Measurements from ENCODE around the gene PCGF6. TPM values are rescaled to one million over a fixed set of nuclear protein-coding genes. Genes with fewer than 3 reads are reported as not detected.

The PCGF6 gene
- polyA plus RNA-seq, 1 of the 3 experiments (the other 2 are of a cell fraction) = 5.1 TPM

GRCh38 chr10:103287992-103288391, 62.9 kb downstream of the PCGF6 start:
- Histone ChIP-seq H4K20me1 (ENCODE audit: insufficient read depth) (no peaks in the 10 kb centered on the region), H3K4me3 (ENCODE audit: low read depth in 2 of 2, low read length in 1 of 2) (no peak overlapping the region), H3K27me3 (ENCODE audit: insufficient read depth) (no peaks in the 10 kb centered on the region), H3K79me2 (ENCODE audit: insufficient read depth) (no peaks in the 10 kb centered on the region), H3K9ac (no peak overlapping the region), H3F3A (replicated peaks; ENCODE audit: insufficient read depth) (no peaks in the 10 kb centered on the region), H3K27ac (ENCODE audit: low read depth in 2 of 2, low read length in 1 of 2) (no peak overlapping the region), H3K9me2 (no peaks in the 10 kb centered on the region), H3K4me1 (ENCODE audit: control insufficient read depth in 1 of 2, insufficient read depth in 2 of 2, low read depth in 1 of 2, low read length in 1 of 2) (no peaks in the 10 kb centered on the region; a peak in 1 of 4 replicates), H3K36me3 (replicated peaks in 1 of 2; ENCODE audit: control insufficient read depth in 1 of 2, insufficient read depth in 2 of 2, low read length in 1 of 2) (no peaks in the 10 kb centered on the region), H3K4me2 (no peak overlapping the region), H2AFZ (ENCODE audit: low read depth) (no peak overlapping the region), H3K9me3 (no peaks in the 10 kb centered on the region)
- POLR2A ChIA-PET = no interaction called here
- WGBS (ENCODE audit: low lambda C conversion rate) = 91% methylated on average over 5 of the region's 5 CpGs
- TF ChIP-seq ZBTB33 (IDR thresholded peaks at IDR 0.05; ENCODE audit: borderline replicate concordance, low read depth) = no peak
- TF ChIP-seq MXI1 (IDR thresholded peaks at IDR 0.05; ENCODE audit: low read depth, low read length) = no peak
- TF ChIP-seq FOXM1 (IDR thresholded peaks at IDR 0.05; ENCODE audit: low read depth) = no peak
- TF ChIP-seq POLR2AphosphoS5 (IDR thresholded peaks at IDR 0.05; ENCODE audit: low read depth, low read length) = no peak
- no peak for TF ChIP-seq TAF1 (IDR thresholded peaks at IDR 0.05; ENCODE audit: borderline replicate concordance, low read depth, low read length)
- TF ChIP-seq EP300 (IDR thresholded peaks at IDR 0.05; ENCODE audit: borderline replicate concordance in 1 of 2, low read depth in 1 of 2, low read length in 1 of 2) = no peak
- no peak for TF ChIP-seq EZH2phosphoT487 (IDR thresholded peaks at IDR 0.05; ENCODE audit: borderline replicate concordance, low read depth)
- TF ChIP-seq MEF2A (IDR thresholded peaks at IDR 0.05; ENCODE audit: borderline replicate concordance, low read depth) = no peak
- TF ChIP-seq RAD21 (IDR thresholded peaks at IDR 0.05; ENCODE audit: low read length) = no peak
- TF ChIP-seq ELF1 (IDR thresholded peaks at IDR 0.05) = no peak
- no peak for TF ChIP-seq JUND (IDR thresholded peaks at IDR 0.05)
- no peak for TF ChIP-seq SMC3 (IDR thresholded peaks at IDR 0.05; ENCODE audit: low read depth, low read length)
- TF ChIP-seq FOXJ3 (CRISPR knock-in tag; IDR thresholded peaks at IDR 0.05) = no peak
- no peak for TF ChIP-seq GATA2 (CRISPR knock-in tag; IDR thresholded peaks at IDR 0.05)
- TF ChIP-seq RCOR1 (IDR thresholded peaks at IDR 0.05; ENCODE audit: low read length) = no peak
- TF ChIP-seq TEAD4 (IDR thresholded peaks at IDR 0.05; ENCODE audit: borderline replicate concordance, insufficient read depth) = no peak
- no peak for DNase-seq
- CTCF ChIA-PET = interaction anchor here (0.7 to 3.0 kb wide), 3 partner anchors 10 to 47 kb away, joined by 3 to 10 read pairs (median 5); no protein-coding TSS in a partner anchor

- Histone ChIP-seq H3K9me3 (no peaks in the 10 kb centered on the region), H3K9me2 (peaks cover 3% of the 10 kb centered on the region; the same call in 1 of the 2 replicates), H3K36me3 (replicated peaks in 1 of 2; ENCODE audit: control insufficient read depth in 1 of 2, insufficient read depth in 2 of 2, low read length in 1 of 2) (no peaks in the 10 kb centered on the region), H3K4me1 (ENCODE audit: control insufficient read depth in 1 of 2, insufficient read depth in 2 of 2, low read depth in 1 of 2, low read length in 1 of 2) (peaks cover 0 to 9% of the 10 kb centered on the region in 2 experiments; a peak in 2 of 4 replicates), H4K20me1 (ENCODE audit: insufficient read depth) (peaks cover 8% of the 10 kb centered on the region; the same call in 1 of the 2 replicates), H3K27me3 (ENCODE audit: insufficient read depth) (no peaks in the 10 kb centered on the region), H3F3A (replicated peaks; ENCODE audit: insufficient read depth) (no peaks in the 10 kb centered on the region), H3K9ac (no peak overlapping the region), H3K79me2 (ENCODE audit: insufficient read depth) (no peaks in the 10 kb centered on the region), H3K4me3 (ENCODE audit: low read depth in 2 of 2, low read length in 1 of 2) (no peak overlapping the region), H3K27ac (ENCODE audit: low read depth in 2 of 2, low read length in 1 of 2) (no peak overlapping the region), H3K4me2 (no peak overlapping the region), H2AFZ (ENCODE audit: low read depth) (no peak overlapping the region)
- ChIA-PET POLR2A (no interaction called here), CTCF (interaction anchor here (1.0 kb wide), 1 partner anchor 367 kb away, joined by 5 read pairs; no protein-coding TSS in a partner anchor)
- WGBS (ENCODE audit: low lambda C conversion rate) = 80% methylated on average over 11 of the region's 11 CpGs
- DNase-seq = no peak
- TF ChIP-seq EP300 (IDR thresholded peaks at IDR 0.05; ENCODE audit: borderline replicate concordance in 1 of 2, low read depth in 1 of 2, low read length in 1 of 2) = no peak
- TF ChIP-seq MAX (IDR thresholded peaks at IDR 0.05; ENCODE audit: low read depth) = no peak
- no peak for TF ChIP-seq ZBTB33 (IDR thresholded peaks at IDR 0.05; ENCODE audit: borderline replicate concordance, low read depth)
- TF ChIP-seq TCF12 (IDR thresholded peaks at IDR 0.05) = no peak
- no peak for TF ChIP-seq NFIC (IDR thresholded peaks at IDR 0.05; ENCODE audit: borderline replicate concordance)
- no peak for TF ChIP-seq POLR2AphosphoS5 (IDR thresholded peaks at IDR 0.05; ENCODE audit: low read depth, low read length)
- no peak for TF ChIP-seq SMC3 (IDR thresholded peaks at IDR 0.05; ENCODE audit: low read depth, low read length)
- no peak for TF ChIP-seq SIN3A (IDR thresholded peaks at IDR 0.05; ENCODE audit: borderline replicate concordance, low read depth, low read length)
- TF ChIP-seq USF1 (IDR thresholded peaks at IDR 0.05; ENCODE audit: borderline replicate concordance, low read depth) = no peak
- no peak for TF ChIP-seq NRF1 (IDR thresholded peaks at IDR 0.05; ENCODE audit: low read depth, low read length)
- no peak for TF ChIP-seq MXI1 (IDR thresholded peaks at IDR 0.05; ENCODE audit: low read depth, low read length)
- no peak for TF ChIP-seq RCOR1 (IDR thresholded peaks at IDR 0.05; ENCODE audit: low read length)
- TF ChIP-seq PBX3 (IDR thresholded peaks at IDR 0.05) = no peak
Observed at GRCh38 chr10:103284170-103284569, 66.8 kb downstream of the PCGF6 start.

Data from SK-N-SH (cell line).